ENCODE data around the gene DLGAP4.

DLGAP4 gene

DNA sequence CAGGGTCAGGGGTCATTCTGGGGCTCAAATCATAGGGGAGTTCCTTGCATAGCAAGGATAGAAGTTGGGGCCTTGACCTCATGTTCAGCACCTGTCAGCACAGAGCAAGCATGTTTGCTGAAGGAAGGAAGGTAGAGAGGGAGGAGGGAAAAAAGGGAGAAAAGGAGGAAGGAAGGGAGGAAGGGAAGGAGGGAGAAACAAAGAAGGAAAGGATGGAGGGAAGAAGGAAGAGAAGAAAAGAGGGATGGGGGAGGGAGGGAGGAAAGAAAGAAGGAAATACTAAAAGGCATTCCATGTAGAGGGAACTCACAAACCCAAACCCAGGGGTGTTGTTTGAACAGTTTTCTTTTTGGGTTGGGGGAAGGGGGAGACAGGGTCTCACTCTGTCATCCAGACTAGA lies 80.1 kb downstream of the DLGAP4 start:
- peaks cover 3% of the 10 kb centered on the region; the same call in 1 of the 2 replicates for H4K20me1 ChIP-seq (ENCODE audit: control insufficient read depth, insufficient read depth, low read depth, low read length)
- peaks cover 12% of the 10 kb centered on the region for H3K27me3 ChIP-seq (ENCODE audit: control insufficient read depth, low read length)
- no peak overlapping the region for H3K4me3 ChIP-seq (ENCODE audit: low read length)
- no peak overlapping the region for H3K27ac ChIP-seq (ENCODE audit: low read depth, low read length)
- no peak overlapping the region for H3K4me2 ChIP-seq (ENCODE audit: low read length)
- H3K9me2 ChIP-seq (replicated peaks; ENCODE audit: control insufficient read depth, low read length): no peaks in the 10 kb centered on the region
- TF ChIP-seq, protein P1, sequence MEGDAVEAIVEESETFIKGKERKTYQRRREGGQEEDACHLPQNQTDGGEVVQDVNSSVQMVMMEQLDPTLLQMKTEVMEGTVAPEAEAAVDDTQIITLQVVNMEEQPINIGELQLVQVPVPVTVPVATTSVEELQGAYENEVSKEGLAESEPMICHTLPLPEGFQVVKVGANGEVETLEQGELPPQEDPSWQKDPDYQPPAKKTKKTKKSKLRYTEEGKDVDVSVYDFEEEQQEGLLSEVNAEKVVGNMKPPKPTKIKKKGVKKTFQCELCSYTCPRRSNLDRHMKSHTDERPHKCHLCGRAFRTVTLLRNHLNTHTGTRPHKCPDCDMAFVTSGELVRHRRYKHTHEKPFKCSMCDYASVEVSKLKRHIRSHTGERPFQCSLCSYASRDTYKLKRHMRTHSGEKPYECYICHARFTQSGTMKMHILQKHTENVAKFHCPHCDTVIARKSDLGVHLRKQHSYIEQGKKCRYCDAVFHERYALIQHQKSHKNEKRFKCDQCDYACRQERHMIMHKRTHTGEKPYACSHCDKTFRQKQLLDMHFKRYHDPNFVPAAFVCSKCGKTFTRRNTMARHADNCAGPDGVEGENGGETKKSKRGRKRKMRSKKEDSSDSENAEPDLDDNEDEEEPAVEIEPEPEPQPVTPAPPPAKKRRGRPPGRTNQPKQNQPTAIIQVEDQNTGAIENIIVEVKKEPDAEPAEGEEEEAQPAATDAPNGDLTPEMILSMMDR (IDR thresholded peaks at IDR 0.05; ENCODE audit: low read depth, low read length, poor library complexity, severe bottlenecking): no peak
- TF ChIP-seq EZH2phosphoT487 (IDR thresholded peaks at IDR 0.05; ENCODE audit: borderline replicate concordance, low read length): no peak
- H3K36me3 ChIP-seq (ENCODE audit: control insufficient read depth, low read length): no peaks in the 10 kb centered on the region
- no peaks in the 10 kb centered on the region for H3K79me2 ChIP-seq (ENCODE audit: control insufficient read depth, low read length)
- no peaks in the 10 kb centered on the region for H3K9me3 ChIP-seq (ENCODE audit: control insufficient read depth, insufficient read depth, low read length)
- H3F3A ChIP-seq (ENCODE audit: control insufficient read depth, insufficient read depth): no peaks in the 10 kb centered on the region
- H3K4me1 ChIP-seq (ENCODE audit: control insufficient read depth, low read length): no peaks in the 10 kb centered on the region

DNA sequence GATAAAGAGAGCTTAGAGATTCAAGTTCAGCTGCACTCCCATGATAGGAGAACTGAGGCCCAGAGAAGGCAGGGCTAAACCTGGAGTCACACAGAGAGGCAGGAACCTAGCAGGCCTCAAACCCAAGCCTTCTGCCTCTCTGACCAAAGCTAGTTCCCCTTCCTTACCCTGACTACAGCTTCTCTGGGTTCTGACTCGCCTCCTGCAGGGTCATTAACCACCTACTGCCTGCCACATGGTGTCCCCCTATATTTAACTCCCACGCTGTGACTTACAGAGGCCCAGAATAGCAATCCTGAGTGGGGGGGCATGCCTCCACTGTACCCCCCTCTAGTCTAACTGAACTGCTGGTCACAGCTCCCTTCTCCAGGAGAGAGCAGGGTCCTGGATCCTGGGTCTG lies 84.1 kb downstream of the DLGAP4 start:
- Histone ChIP-seq H3K4me2 (ENCODE audit: low read length) (no peak overlapping the region), H3K27me3 (ENCODE audit: control insufficient read depth, low read length) (peaks cover 18% of the 10 kb centered on the region), H3K27ac (ENCODE audit: low read depth, low read length) (no peak overlapping the region), H4K20me1 (ENCODE audit: control insufficient read depth, insufficient read depth, low read depth, low read length) (no peaks in the 10 kb centered on the region; the same call in 1 of the 2 replicates), H3K9me3 (ENCODE audit: control insufficient read depth, insufficient read depth, low read length) (no peaks in the 10 kb centered on the region), H3K4me1 (ENCODE audit: control insufficient read depth, low read length) (no peaks in the 10 kb centered on the region), H3K9me2 (replicated peaks; ENCODE audit: control insufficient read depth, low read length) (no peaks in the 10 kb centered on the region), H3F3A (ENCODE audit: control insufficient read depth, insufficient read depth) (no peaks in the 10 kb centered on the region), H3K36me3 (ENCODE audit: control insufficient read depth, low read length) (no peaks in the 10 kb centered on the region), H3K79me2 (ENCODE audit: control insufficient read depth, low read length) (no peaks in the 10 kb centered on the region), H3K4me3 (ENCODE audit: low read length) (no peak overlapping the region)
- TF ChIP-seq, protein P1 (IDR thresholded peaks at IDR 0.05; ENCODE audit: low read depth, low read length, poor library complexity, severe bottlenecking): no peak
- TF ChIP-seq EZH2phosphoT487 (IDR thresholded peaks at IDR 0.05; ENCODE audit: borderline replicate concordance, low read length): no peak

DNA sequence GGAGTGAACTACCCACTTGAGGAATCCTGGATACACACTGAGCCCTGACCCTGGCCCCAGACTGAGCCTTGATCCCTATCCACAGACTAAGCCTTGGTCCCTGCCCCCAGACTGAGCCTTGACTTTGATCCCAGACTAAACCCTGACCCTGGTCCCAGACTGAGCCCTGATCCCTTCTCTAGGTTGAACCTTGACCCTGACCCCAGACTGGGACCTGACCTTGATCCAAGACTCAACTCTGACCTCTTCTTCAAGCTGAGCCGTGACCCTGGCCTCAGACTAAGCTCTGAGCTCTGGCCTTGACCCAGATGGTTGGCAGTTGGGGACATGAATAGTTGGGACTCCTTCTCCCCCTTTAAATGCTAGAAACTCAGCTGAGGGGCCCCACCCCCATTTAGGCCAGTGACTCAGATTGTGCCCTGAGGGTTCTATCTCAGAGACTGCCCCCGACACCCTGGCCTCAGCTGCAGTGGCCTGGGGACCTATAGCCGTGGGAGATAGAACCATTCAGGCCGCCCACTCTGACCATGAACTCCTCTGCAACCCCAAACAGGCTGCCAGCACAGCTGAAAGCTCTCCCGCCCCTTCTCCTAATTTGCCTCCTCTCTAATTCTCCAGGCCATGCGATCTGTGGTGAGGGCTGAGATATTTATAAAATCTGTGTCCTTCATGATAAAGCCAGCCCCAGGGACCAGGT lies 84.7 kb downstream of the DLGAP4 start:
- TF ChIP-seq, protein P1 (IDR thresholded peaks at IDR 0.05; ENCODE audit: low read depth, low read length, poor library complexity, severe bottlenecking): no peak
- TF ChIP-seq EZH2phosphoT487 (IDR thresholded peaks at IDR 0.05; ENCODE audit: borderline replicate concordance, low read length): no peak
- no peak overlapping the region for H3K27ac ChIP-seq (ENCODE audit: low read depth, low read length)

More for the DNA sequence above, 84.7 kb downstream of the DLGAP4 start:
- H3K79me2 ChIP-seq (ENCODE audit: control insufficient read depth, low read length): no peaks in the 10 kb centered on the region
- no peaks in the 10 kb centered on the region for H3K9me2 ChIP-seq (replicated peaks; ENCODE audit: control insufficient read depth, low read length)
- no peaks in the 10 kb centered on the region; the same call in 1 of the 2 replicates for H4K20me1 ChIP-seq (ENCODE audit: control insufficient read depth, insufficient read depth, low read depth, low read length)
- H3K36me3 ChIP-seq (ENCODE audit: control insufficient read depth, low read length): no peaks in the 10 kb centered on the region
- no peaks in the 10 kb centered on the region for H3K4me1 ChIP-seq (ENCODE audit: control insufficient read depth, low read length)
- H3K4me3 ChIP-seq (ENCODE audit: low read length): no peak overlapping the region
- H3K27me3 ChIP-seq (ENCODE audit: control insufficient read depth, low read length): peaks cover 18% of the 10 kb centered on the region
- H3F3A ChIP-seq (ENCODE audit: control insufficient read depth, insufficient read depth): no peaks in the 10 kb centered on the region
- no peak overlapping the region for H3K4me2 ChIP-seq (ENCODE audit: low read length)
- no peaks in the 10 kb centered on the region for H3K9me3 ChIP-seq (ENCODE audit: control insufficient read depth, insufficient read depth, low read length)

Data from DOHH2 (cell line).